8988T (cell line): ENCODE data around the gene HDGFL2.

Source experiments
- DNase-seq: peaks from one replicate; pipeline ENCODE4 v3.0.0; 2011

Gene HDGFL2

GRCh38 chr19:4499855-4500254 lies 27.8 kb downstream of the HDGFL2 start:
- no peak for DNase-seq

DNA sequence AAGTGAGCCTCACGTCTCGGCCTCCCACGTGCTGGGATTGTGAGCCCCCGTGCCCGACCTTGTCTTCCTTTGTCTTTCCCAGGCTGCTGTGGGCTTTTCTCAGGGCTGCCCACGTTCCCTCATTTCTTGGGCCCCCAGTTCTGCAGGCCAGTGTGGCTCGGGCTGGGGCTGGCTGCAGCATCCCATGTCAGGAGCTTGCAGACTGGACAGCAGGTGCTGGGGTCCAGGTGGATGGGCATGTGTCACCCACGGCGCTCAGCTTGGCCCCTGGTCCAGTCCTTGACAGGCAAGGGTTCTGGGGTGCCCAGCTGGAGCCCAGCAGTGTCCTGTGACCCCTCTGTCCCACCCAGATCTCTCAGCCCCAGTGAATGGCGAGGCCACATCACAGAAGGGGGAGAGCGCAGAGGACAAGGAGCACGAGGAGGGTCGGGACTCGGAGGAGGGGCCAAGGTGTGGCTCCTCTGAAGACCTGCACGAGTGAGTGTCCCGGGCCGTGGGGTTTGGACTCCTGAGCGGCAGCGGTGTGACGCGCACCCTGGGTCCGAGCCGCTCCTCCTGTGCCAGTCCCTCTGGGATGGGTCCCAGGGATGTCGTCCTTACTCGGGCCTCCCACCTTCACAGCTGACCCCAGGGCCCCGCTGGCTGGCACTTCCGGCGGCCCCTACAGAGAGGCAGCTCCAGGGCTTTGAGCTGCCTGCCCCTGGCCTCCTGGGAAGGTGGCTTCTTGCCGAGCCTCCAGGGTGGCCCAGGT lies 28.9 kb downstream of the HDGFL2 start:
- DNase-seq: no peak

DNA sequence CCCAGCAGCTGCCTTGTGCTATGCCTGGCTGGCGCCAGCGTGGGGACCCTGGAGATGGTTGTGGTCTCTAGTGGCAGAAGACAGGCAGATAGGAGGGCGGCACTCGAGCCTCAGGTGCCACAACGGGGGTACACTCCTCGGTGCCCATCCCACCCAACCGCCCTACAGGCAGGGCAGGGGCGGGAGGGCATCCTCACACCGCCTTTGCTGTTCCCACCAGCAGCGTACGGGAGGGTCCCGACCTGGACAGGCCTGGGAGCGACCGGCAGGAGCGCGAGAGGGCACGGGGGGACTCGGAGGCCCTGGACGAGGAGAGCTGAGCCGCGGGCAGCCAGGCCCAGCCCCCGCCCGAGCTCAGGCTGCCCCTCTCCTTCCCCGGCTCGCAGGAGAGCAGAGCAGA lies 29.6 kb downstream of the HDGFL2 start:
- no peak for DNase-seq

GRCh38 chr19:4502282-4503131 lies 30.4 kb downstream of the HDGFL2 start:
- no peak for DNase-seq

DNA sequence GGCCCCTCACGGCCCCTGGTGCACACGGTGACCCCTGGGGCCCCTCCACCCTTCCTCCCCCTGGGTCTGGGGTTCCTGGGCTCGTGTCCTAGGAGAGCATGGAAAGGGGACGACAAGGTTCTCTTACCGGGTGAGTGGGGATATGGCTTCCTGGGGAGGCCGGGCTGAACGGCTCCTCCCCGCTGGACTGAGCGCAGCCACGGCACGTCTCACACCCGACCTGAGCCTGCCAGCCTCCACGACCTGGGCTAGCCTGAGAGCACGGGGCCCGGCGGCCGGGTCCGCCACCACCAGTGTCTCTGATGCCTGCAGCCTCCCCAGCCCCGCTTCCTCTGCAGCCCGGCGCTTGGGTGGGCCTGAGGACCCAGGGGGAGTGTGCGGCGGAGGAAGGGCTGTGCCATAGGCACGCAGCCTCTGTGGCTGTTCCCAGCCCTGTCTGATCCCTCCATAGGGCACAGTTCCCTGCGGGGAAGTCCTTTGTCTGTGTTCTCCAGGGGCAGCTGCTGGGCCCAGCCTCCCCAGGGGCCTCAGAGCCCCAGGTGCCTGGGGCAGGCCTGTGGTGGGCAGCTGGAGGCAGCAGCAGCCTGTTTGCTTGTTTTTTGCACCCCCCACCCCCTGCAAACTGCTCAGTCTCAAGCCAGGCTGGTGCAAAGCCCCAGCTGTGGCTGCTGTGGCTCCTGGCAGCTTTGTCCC lies 31.2 kb downstream of the HDGFL2 start:
- DNase-seq: no peak

- no peak for DNase-seq
Measured at GRCh38 chr19:4503825-4504170, 31.7 kb downstream of the HDGFL2 start.

DNA sequence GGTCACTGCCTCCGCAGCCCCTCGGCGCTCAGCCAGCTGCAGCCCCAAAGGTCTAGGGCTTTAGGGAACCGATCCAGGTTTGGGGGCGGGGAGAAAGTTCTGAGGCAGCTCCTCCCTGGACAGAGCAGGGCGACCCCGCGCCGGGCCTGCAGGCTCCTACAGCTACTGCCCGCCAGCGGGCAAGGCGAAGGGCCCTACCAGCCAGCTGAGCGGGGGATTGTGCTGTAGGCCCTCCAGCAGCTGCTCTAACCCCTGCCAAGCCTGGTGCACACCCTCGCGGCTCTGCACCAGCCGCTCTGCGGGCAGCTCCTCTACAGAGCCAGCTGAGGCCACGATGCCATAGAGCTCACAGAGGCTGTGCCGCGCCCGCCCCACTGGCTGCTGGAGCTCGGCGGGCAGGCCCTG lies 32.2 kb downstream of the HDGFL2 start:
- no peak for DNase-seq

GRCh38 chr19:4504891-4505569 lies 32.9 kb downstream of the HDGFL2 start:
- no peak for DNase-seq

GRCh38 chr19:4505570-4506448 lies 33.7 kb downstream of the HDGFL2 start:
- DNase-seq: no peak

DNA sequence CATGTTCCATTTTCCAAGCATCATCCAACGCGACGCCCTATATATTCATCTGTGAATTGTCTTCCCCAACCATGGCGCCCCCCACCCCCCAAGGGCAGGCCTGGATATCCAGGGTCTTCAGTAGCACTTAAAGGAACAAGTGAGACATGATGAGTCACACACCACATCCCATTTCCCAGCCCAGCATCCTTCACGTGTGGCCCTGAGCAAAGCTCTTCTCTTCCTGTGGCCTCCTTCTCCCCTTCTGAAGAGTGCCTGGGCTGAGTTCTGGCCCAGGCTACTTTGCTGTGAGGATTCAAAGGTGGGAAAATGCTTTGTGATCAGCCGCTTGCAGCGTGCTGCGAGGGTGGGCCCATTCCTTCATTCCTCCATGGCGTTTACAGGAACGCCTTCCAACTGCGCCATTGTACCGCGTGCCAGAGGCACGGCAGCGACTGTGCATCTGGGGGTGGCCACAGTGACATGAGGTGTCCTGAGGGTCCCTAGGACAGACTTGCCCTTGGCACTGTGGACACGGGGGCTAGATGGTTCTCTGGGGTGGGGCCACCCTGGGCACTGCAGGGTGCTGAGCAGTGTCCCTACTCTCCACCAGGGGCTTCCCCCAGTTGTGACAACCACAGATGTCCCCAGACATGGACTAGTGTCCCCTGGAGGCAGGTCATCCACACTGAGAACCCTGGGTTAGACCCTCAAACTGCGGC lies 34.5 kb downstream of the HDGFL2 start:
- no peak for DNase-seq

DNA sequence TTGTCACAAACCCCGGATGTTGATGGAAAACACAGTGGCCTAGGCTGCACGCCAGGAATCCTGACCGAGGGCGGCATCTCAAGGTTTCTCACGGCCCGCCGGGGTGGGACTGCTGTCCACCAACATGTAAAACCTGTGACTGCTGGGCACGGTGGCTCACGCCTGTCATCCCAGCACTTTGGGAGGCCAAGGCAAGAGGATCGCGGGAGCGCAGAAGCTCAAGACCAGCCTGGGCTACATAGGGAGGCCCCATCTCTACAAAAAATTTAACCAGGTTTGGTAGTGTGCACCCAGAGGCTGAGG lies 35.0 kb downstream of the HDGFL2 start:
- DNase-seq: no peak

DNA sequence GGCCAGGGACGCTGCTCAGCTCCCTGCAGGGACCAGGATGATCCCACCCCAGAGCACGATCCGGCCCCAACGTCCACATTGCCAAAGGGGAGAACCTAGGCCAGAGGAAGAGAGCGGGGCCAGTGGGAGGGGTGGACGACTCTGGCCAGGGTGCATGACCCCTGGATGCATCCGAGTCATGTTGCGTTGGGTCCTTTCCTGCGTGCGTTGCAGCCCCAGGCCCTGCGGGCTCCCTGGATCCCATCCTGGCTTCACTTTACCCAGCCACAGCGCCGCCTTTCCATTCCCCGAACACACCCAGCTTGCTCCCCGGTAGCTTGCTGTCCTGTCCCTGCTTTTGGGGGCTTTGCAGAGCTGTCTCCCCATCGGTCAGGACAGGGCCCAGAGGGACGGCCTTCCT lies 35.7 kb downstream of the HDGFL2 start:
- DNase-seq: no peak

DNA sequence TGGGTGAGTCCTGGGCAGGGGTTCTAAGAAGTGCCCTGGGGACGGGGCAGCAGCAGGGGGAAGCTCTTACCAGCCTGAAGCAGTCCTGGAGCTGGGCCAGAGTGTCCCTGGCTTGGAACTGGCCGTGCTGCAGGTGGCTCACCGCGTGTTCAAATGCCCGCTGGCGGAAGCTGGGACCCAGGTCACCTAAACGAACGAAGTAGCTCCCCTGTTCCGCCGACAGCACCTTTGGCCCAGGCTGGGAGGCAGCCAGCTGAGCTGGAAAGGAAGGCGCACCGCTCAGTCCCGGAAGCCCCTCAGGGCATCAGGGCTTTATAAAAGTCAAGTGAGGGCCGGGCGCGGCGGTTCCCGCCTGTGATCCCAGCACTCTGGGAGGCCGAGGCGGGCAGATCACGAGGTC lies 36.6 kb downstream of the HDGFL2 start:
- no peak for DNase-seq

DNA sequence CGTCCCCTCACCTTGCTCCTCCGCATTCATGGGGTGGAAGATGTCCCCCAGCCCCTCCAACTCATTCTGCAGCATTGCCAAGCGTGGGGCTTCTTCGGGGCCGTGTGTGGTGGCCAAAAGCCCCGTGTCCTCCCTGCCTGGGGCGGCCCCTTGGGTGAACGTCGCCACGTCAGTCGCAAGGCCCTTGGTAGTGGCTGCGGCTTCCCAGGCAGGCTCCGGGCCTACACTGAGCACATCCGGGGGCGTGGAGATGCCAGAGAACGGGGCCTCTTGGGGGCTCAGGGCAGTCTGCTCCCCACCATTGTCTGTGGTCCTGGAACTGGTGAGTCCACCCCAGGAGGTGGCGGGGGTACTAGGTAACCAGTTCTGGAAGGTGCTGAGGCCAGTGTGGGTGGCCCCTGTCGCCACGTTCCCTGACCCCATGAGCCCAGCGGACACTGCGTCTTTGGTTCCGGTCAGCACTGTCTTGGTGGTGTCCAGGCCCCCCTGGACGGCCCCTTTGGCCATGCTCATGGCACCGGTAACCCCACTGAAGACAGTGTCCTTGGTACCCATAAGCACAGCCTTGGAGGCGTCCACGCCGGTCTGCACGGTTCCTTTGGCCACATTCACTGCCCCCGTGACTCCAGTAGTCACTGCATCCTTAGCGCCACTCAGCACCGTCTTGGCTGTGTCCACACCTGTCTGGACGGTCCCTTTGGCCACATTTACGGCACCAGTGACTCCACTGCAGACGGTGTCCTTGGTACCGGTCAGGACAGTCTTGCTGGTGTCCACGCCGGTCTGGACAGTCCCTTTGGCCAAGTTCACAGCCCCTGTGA lies 38.5 kb downstream of the HDGFL2 start:
- no peak for DNase-seq

GRCh38 chr19:4511300-4512054 lies 39.4 kb downstream of the HDGFL2 start:
- no peak for DNase-seq

DNA sequence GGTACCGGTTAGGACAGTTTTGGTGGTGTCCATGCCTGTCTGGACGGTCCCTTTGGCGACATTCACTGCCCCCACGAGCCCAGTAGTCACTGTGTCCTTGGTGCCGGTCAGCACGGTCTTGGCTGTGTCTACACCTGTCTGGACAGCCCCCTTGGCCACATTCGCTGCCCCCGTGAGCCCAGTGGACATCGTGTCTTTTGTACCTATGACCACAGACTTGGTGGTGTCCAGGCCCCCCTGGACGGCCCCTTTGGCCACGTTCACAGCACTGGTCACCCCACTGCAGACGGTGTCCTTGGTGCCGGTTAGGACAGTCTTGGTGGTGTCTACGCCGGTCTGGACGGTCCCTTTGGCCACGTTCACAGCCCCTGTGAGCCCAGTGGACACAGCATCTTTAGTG lies 40.0 kb downstream of the HDGFL2 start:
- DNase-seq: no peak

DNA sequence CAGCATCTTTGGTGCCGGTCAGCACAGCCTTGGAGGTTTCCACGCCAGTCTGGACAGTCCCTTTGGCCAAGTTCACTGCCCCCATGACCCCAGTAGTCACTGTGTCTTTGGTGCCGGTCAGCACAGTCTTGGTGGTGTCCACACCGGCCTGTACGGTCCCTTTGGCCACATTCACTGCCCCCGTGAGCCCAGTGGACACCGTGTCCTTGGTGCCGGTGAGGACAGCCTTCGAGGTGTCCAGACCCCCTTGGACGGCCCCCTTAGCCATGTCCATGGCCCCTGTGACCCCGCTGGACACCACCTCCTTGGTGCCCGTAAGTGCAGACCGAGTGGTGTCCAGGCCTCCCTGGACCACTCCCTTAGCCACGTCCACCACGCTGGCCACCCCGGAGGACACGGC lies 41.2 kb downstream of the HDGFL2 start:
- DNase-seq: no peak

DNA sequence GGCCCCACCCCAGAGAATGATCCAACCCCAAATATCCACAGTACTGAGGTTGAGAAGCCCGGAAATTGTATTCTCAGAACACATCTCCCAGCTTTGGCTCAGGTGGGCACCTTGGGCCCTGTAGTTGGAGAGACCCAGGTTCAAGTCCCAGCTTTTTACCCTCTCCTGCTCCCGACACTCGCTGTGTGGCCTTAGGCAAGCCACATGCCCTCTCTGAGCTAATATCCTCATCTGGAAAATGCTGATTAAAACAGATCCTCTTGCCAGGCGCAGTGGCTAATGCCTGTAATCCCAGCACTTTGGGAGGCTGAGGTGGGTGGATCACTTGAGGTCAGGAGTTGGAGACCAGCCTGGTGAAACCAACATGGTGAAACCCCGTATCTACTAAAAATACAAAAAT lies 43.6 kb downstream of the HDGFL2 start:
- no peak for DNase-seq

GRCh38 chr19:4516199-4516938 lies 44.3 kb downstream of the HDGFL2 start:
- DNase-seq: no peak
